Naive thymus-derived CD4-positive, alpha-beta T cell (primary cell): ENCODE results near the gene SCAP. TPM values are rescaled to one million over a fixed set of nuclear protein-coding genes. Genes with fewer than 3 reads are reported as not detected.

Experiments used
- ATAC-seq: fragments of 150-1000 bp; cut with Tn5 transposase; 2 replicates; pipeline ENCODE4 v1.10.0; 2021; ENCODE audit warnings: mild to moderate bottlenecking, moderate library complexity
- CTCF ChIA-PET: fragments of 350-600 bp; sonication (Branson Sonifier 250); formaldehyde crosslinking; loops from one replicate; lab custom pipeline; 2021; ENCODE audit warnings: antibody characterized with exemption; lab: Charles Lee
- POLR2A ChIA-PET: fragments of 350-600 bp; sonication (Branson Sonifier 250); formaldehyde crosslinking; loops from one replicate; lab custom pipeline; 2021; ENCODE audit warnings: antibody characterized with exemption, inconsistent platforms; lab: Charles Lee
- DNase-seq, 9 donors: peaks; one replicate each; pipeline versions ENCODE4 v3.0.0 to v3.0.0-alpha.2; 2020 to 2022; ENCODE audit warnings: mixed read lengths in 1 of 9
- H3K27ac ChIP-seq: one replicate; pipeline ENCODE4 v1.7.0; 2013; ENCODE audit warnings: mild to moderate bottlenecking, low read depth, low read length, moderate library complexity
- H3K27me3 ChIP-seq, 2 donors: one replicate each; pipeline ENCODE4 v1.7.0; 2013; ENCODE audit warnings: low read length in 2 of 2, mild to moderate bottlenecking in 2 of 2, moderate library complexity in 2 of 2; ENCODE audit not compliant: control insufficient read depth in 2 of 2, insufficient read depth in 2 of 2
- H3K36me3 ChIP-seq, 3 experiments: 1 replicate in 2 of 3; 2 replicates in 1 of 3; pipeline ENCODE4 v1.7.0; 2013; ENCODE audit warnings: low read length in 3 of 3, mild to moderate bottlenecking in 3 of 3, moderate library complexity in 1 of 3; ENCODE audit not compliant: insufficient read depth in 3 of 3, control insufficient read depth in 2 of 3
- H3K4me1 ChIP-seq, 2 donors: one replicate each; pipeline ENCODE4 v1.7.0; 2013; ENCODE audit warnings: low read length in 2 of 2, mild to moderate bottlenecking in 2 of 2, moderate library complexity in 1 of 2; ENCODE audit not compliant: control insufficient read depth in 2 of 2, insufficient read depth in 2 of 2
- H3K4me3 ChIP-seq: 2 replicates; pipeline ENCODE4 v1.7.0; 2013; ENCODE audit warnings: mild to moderate bottlenecking, low read length
- H3K9me3 ChIP-seq, 3 experiments: 1 replicate in 2 of 3; 2 replicates in 1 of 3; pipeline ENCODE4 v1.7.0; 2013; ENCODE audit warnings: low read length in 3 of 3; ENCODE audit not compliant: control insufficient read depth in 2 of 3
- H3K27ac Mint-ChIP-seq, 9 donors: one replicate each; pipeline ENCODE4 v1.8.0; 2020 to 2022; ENCODE audit warnings: mixed read lengths in 9 of 9, mild to moderate bottlenecking in 8 of 9, moderate library complexity in 5 of 9, inconsistent platforms in 2 of 9
- H3K27me3 Mint-ChIP-seq, 5 donors: one replicate each; pipeline ENCODE4 v1.8.0; 2021 to 2022; ENCODE audit warnings: mixed read lengths in 5 of 5, mild to moderate bottlenecking in 1 of 5
- H3K36me3 Mint-ChIP-seq, 5 donors: one replicate each; pipeline ENCODE4 v1.8.0; 2020 to 2022; ENCODE audit warnings: mixed read lengths in 5 of 5, mild to moderate bottlenecking in 3 of 5, inconsistent platforms in 1 of 5
- H3K4me1 Mint-ChIP-seq, 7 donors: one replicate each; pipeline ENCODE4 v1.8.0; 2020 to 2022; ENCODE audit warnings: mixed read lengths in 7 of 7, mild to moderate bottlenecking in 3 of 7, inconsistent platforms in 1 of 7
- H3K4me3 Mint-ChIP-seq, 10 donors: one replicate each; pipeline ENCODE4 v1.8.0; 2020 to 2022; ENCODE audit warnings: mild to moderate bottlenecking in 10 of 10, mixed read lengths in 10 of 10, moderate library complexity in 6 of 10, inconsistent platforms in 2 of 10
- H3K9me3 Mint-ChIP-seq, 11 donors: one replicate each; pipeline ENCODE4 v1.8.0; 2020 to 2022; ENCODE audit warnings: mixed read lengths in 11 of 11, mild to moderate bottlenecking in 4 of 11, inconsistent platforms in 1 of 11, moderate library complexity in 1 of 11
- intact Hi-C, 2 donors: fragments of 100-400 bp; cut with micrococcal nuclease; formaldehyde crosslinking; loops; one replicate each; pipeline ENCODE4 v1.15.1; 2023
- polyA plus RNA-seq, 2 donors: library from polyadenylated mRNA; unstranded; fragments of 300-500 nt; fragmentation: Illumina TruSeq; gene quantifications; one replicate each; pipeline ENCODE4 v1.2.3, GENCODE V29; 2021
- total RNA-seq, 6 experiments: library from RNA in 5 of 6; stranded (reverse) in 5 of 6; gene quantifications; 1 replicate in 5 of 6; 2 replicates in 1 of 6; pipeline ENCODE4 v1.2.3 and lab custom pipeline; 2021 to 2026

Gene SCAP
- total and polyA plus RNA-seq, 7 experiments from 2014 or later: 34.5 to 95.4 (median 90.2) TPM

- Mint-ChIP-seq H3K4me3 (peak overlapping the region in 6 of 10 donors; percentile 56 to 86 (median 78)), H3K27ac (peak overlapping the region; percentile 90 to 100 (median 99)), H3K27me3 (no peaks in the 10 kb centered on the region), H3K36me3 (peaks cover 0 to 13% (median 8%) of the 10 kb centered on the region in 5 donors), H3K4me1 (peaks cover 0 to 22% (median 10%) of the 10 kb centered on the region in 7 donors), H3K9me3 (no peaks in the 10 kb centered on the region)
- Histone ChIP-seq H3K27me3 (no peaks in the 10 kb centered on the region), H3K4me1 (peaks cover 8 to 15% of the 10 kb centered on the region in 2 donors), H3K36me3 (peaks cover 0 to 72% (median 10%) of the 10 kb centered on the region in 3 experiments), H3K9me3 (no peaks in the 10 kb centered on the region), H3K27ac (peak overlapping the region; percentile 79), H3K4me3 (no peak overlapping the region)
- DNase-seq: no peak
- ChIA-PET CTCF (interaction anchor here (0.6 to 2.4 kb wide), 12 partner anchors 8 to 1664 kb away, joined by 3 to 38 read pairs (median 3); partner anchors contain the start of genes ELP6 and SCAP), POLR2A (interaction anchor here (0.6 to 2.8 kb wide), 5 partner anchors 12 to 92 kb away, joined by 3 to 21 read pairs (median 5); partner anchors contain the start of genes ELP6 and SCAP)
- no peak for ATAC-seq
- intact Hi-C loops: loop anchor here (1.0 to 5.0 kb wide), 8 partner anchors 42 to 568 kb away; partner anchors contain the start of genes DHX30 (in 2 of the 2), ELP6 (in 2 of the 2), SCAP (in 1 of the 2) and SETD2 (in 1 of the 2)
These were observed 53.7 kb downstream of the SCAP start for GRCh38 chr3:47421741-47422649.

- H3K27me3 Mint-ChIP-seq: no peaks in the 10 kb centered on the region
- peak overlapping the region; percentile 29 for H3K4me3 ChIP-seq
- CTCF ChIA-PET: interaction anchor here (0.7 to 2.4 kb wide), 12 partner anchors 8 to 368 kb away, joined by 3 to 38 read pairs (median 3); partner anchors contain the start of genes ELP6 and SCAP
These were observed 54.9 kb downstream of the SCAP start for GRCh38 chr3:47420511-47421484.

GRCh38 chr3:47420044-47420430 is 55.7 kb downstream of the SCAP start:
- H3K36me3 Mint-ChIP-seq: peaks cover 0 to 20% (median 6%) of the 10 kb centered on the region in 5 donors
- no peak overlapping the region for H3K4me3 ChIP-seq
- DNase-seq (no peak), ATAC-seq (no peak)
- no peaks in the 10 kb centered on the region for H3K27me3 ChIP-seq
- ChIA-PET POLR2A (interaction anchor here (1.2 to 2.8 kb wide), 4 partner anchors 47 to 94 kb away, joined by 3 to 21 read pairs (median 6); partner anchors contain the start of genes ELP6 and SCAP), CTCF (no interaction called here)
- peaks cover 0 to 72% (median 10%) of the 10 kb centered on the region in 3 experiments for H3K36me3 ChIP-seq
- H3K4me3 Mint-ChIP-seq: no peak overlapping the region
- intact Hi-C loops: loop anchor here (5.0 kb wide), 1 partner anchor 382 kb away; the partner anchor contains the start of gene DHX30 (in 2 of the 2)
- peak overlapping the region in 1 of 9 donors; percentile 38 for H3K27ac Mint-ChIP-seq
- peaks cover 8 to 15% of the 10 kb centered on the region in 2 donors for H3K4me1 ChIP-seq
- H3K27ac ChIP-seq: peak overlapping the region; percentile 17
- H3K4me1 Mint-ChIP-seq: peaks cover 3 to 22% (median 10%) of the 10 kb centered on the region in 7 donors
- H3K9me3 ChIP-seq: no peaks in the 10 kb centered on the region
- H3K27me3 Mint-ChIP-seq: no peaks in the 10 kb centered on the region
- no peaks in the 10 kb centered on the region for H3K9me3 Mint-ChIP-seq

More at GRCh38 chr3:47420511-47421484, 54.9 kb downstream of the SCAP start:
- DNase-seq (peak; percentile 66 to 90 (median 88)), ATAC-seq (peak; percentile 98)
- POLR2A ChIA-PET: interaction anchor here (0.7 to 2.8 kb wide), 5 partner anchors 14 to 323 kb away, joined by 3 to 21 read pairs (median 5); partner anchors contain the start of genes ELP6 and SCAP
- peaks cover 8 to 15% of the 10 kb centered on the region in 2 donors for H3K4me1 ChIP-seq
- no peaks in the 10 kb centered on the region for H3K9me3 Mint-ChIP-seq
- H3K4me3 Mint-ChIP-seq: peak overlapping the region; percentile 56 to 86 (median 78)
- intact Hi-C loops: loop anchor here (1.0 to 5.0 kb wide), 8 partner anchors 40 to 570 kb away; partner anchors contain the start of genes DHX30 (in 2 of the 2), ELP6 (in 2 of the 2), SCAP (in 1 of the 2) and SETD2 (in 1 of the 2)
- peak overlapping the region; percentile 79 for H3K27ac ChIP-seq
- peaks cover 0 to 22% (median 10%) of the 10 kb centered on the region in 7 donors for H3K4me1 Mint-ChIP-seq
- H3K36me3 ChIP-seq: peaks cover 0 to 72% (median 10%) of the 10 kb centered on the region in 3 experiments
- no peaks in the 10 kb centered on the region for H3K27me3 ChIP-seq
- peak overlapping the region; percentile 90 to 100 (median 99) for H3K27ac Mint-ChIP-seq
- H3K9me3 ChIP-seq: no peaks in the 10 kb centered on the region
- H3K36me3 Mint-ChIP-seq: peaks cover 0 to 20% (median 8%) of the 10 kb centered on the region in 5 donors

- ChIA-PET CTCF (no interaction called here), POLR2A (interaction anchor here (1.2 to 1.4 kb wide), 2 partner anchors 47 to 90 kb away, joined by 3 to 5 read pairs; no protein-coding TSS in a partner anchor)
- Mint-ChIP-seq H3K36me3 (peaks cover 0 to 18% (median 5%) of the 10 kb centered on the region in 5 donors), H3K4me3 (no peak overlapping the region), H3K27ac (peak overlapping the region in 5 of 9 donors; percentile 29 to 71 (median 40)), H3K9me3 (no peaks in the 10 kb centered on the region), H3K4me1 (peaks cover 5 to 22% (median 10%) of the 10 kb centered on the region in 7 donors), H3K27me3 (no peaks in the 10 kb centered on the region)
- Histone ChIP-seq H3K36me3 (peaks cover under 1 to 72% (median 10%) of the 10 kb centered on the region in 3 experiments), H3K4me1 (peaks cover 8 to 15% of the 10 kb centered on the region in 2 donors), H3K9me3 (no peaks in the 10 kb centered on the region), H3K27me3 (no peaks in the 10 kb centered on the region), H3K27ac (peak overlapping the region; percentile 17), H3K4me3 (no peak overlapping the region)
- intact Hi-C loops: loop anchor here (5.0 kb wide), 1 partner anchor 383 kb away; the partner anchor contains the start of gene DHX30 (in 2 of the 2)
- DNase-seq (no peak), ATAC-seq (no peak)
These were observed 56.4 kb downstream of the SCAP start for GRCh38 chr3:47419083-47420043.
